GM21717 (cell line): ENCODE results near the gene CNOT9.

Experiments
- ATAC-seq: cut with Tn5 transposase; IDR thresholded peaks from one replicate; pipeline ENCODE4 v1.9.1; 2021; ENCODE audit warnings: mild to moderate bottlenecking, moderate library complexity; ENCODE audit not compliant: unreplicated experiment

The CNOT9 gene

DNA sequence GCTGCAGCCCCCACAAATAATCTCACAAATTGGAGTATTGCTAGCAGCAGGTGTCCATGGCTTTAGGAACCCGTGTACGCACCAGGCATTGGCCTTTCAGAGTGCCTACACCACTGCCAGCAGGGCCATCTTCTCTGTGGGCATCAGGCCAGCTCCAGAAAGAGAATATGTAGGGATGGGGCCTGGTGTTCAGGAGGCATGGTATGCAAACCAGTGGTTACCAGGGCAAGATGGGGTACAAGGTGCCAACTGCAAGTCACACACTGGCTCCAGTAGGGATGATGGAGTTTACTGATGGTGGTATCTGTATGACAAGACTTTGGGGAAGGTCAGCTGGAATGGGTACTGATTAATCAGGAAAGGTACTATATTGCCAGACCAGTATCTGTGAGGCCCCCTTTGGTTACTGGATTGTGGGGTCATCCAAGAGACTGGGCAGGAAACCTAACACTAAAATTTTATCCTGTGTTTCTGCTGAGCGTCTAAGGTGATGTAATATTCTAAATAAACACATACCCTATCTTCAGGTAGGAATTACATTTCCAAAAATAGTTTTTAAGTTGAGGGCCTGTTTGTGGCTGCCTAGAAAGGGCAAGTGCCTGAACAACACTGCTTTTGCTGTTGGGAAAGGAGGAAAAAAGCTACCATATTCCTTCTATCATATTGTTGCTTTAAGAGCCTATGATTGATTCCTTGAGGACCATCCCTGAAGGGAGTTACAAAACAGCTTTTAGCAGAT is 9.0 kb downstream of the CNOT9 start:
- no peak for ATAC-seq

- no peak for ATAC-seq
Observed at GRCh38 chr2:218578272-218578877, 9.7 kb downstream of the CNOT9 start.

- peak; percentile 62 for ATAC-seq
Observed at GRCh38 chr2:218582076-218582475, 13.4 kb downstream of the CNOT9 start.

DNA sequence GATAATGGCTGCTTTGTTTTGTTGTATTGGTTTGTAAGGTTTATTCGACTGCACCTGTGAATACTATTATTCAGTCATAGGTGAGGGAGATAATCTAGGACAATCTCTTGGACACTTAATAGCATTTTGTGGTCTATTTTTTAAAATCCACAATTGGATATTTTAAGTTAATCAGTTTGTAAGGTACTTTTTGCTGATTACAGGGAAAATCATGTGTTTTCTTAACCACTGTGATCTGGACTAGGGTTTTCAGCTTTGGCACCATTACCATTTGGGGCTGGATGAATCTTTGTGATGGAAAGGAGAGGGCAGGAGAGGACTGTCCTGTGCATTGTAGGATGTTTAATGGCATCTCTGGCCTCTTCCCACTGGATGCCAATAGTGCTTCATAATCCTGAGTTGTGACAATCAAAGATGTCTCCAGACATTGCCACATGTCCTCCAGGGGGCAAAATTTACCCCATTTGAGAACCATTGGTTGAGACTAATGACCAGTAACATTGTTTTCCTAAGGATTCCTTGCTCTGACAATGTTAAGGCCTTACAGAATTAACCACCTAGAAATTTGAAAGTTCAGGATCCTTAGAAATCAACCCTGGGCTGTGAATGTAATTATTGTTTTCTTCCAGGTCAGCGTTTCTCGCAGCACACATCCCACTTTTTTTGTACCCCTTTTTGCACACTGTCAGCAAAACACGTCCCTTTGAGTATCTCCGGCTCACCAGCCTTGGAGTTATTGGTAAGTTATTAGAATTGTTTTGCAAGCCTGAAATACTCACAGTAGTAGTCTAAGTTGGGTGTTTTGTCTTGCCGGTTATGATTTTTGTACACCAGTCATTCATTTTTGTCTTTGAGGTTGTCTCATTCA is 15.6 kb downstream of the CNOT9 start:
- ATAC-seq, result no peak

GRCh38 chr2:218585541-218585940 is 16.9 kb downstream of the CNOT9 start:
- ATAC-seq, result no peak

DNA sequence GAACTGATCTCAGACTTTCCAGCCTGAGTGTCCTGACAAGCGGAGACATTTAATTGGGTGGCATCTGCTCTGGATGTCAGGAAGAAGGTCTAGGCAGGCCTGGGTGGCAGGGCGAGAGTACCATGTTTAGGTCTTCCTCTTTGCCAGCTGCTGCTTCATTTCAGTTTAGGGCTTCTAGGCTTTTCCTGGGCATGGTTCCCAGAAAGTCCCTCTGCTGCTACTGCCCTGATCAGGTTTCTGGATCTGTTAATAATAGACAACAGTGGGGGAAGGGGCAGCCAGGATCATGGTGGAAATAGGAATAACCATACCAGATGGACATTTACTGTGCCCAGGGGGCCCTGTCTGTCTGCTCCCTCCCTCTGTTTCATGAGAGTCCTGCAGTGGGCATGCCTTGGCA is 36.8 kb downstream of the CNOT9 start:
- no peak for ATAC-seq

DNA sequence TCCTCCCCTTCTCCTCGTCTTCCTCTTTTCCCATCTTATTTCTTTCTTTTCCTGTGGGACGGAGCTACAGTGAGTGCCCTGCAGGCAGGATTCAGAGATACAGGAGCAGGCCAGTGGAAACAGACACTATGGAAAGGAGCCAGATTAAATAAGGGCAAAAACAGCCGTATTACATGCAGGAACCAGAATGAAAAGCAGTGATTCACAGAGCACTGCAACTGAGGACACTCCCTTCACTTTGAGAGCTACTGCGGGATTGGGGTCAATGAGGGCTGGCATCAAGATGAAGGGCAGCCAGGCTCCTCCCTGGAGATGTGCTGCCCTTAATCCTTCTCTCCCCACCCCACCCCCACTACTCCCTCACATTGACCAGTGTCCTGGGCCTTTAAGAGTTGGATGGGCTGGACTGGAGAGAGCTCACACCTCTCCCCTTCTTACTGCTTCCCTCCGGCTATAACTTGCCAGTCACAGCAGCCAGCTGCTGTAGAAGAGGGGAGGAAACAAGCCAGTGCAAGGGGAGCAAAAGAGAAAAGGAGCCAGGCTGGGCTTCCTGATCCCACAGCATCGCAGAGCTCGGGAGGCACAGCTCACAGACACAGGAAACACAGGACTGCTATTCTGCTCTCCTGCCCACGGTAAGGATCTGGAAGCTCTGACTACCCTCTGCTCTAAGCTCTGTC is 38.9 kb downstream of the CNOT9 start, which contains the start of gene PLCD4:
TSS of gene PLCD4 (plus strand) at position 464 of the 680 bp plus-strand sequence. CDS start 7,841 bp downstream, outside the sequence.
- no peak for ATAC-seq

DNA sequence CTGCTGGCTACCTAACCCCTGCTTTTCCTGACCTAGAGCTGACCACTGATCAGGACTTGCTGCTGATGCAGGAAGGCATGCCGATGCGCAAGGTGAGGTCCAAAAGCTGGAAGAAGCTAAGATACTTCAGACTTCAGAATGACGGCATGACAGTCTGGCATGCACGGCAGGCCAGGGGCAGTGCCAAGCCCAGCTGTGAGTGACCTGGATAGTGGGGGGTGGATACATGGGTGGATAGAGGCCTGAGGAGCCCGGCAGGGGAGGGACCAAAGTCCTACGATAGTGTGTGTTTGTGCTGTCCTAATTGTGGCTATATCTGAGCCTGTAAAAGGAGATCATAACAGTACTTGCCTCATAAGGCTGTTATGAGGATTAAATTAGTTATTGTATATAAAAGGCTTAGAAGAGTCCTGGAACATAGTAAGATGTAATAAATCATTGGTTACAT is 47.3 kb downstream of the CNOT9 start:
- no peak for ATAC-seq

- no peak for ATAC-seq
Observed at GRCh38 chr2:218618102-218618860, 49.6 kb downstream of the CNOT9 start.

DNA sequence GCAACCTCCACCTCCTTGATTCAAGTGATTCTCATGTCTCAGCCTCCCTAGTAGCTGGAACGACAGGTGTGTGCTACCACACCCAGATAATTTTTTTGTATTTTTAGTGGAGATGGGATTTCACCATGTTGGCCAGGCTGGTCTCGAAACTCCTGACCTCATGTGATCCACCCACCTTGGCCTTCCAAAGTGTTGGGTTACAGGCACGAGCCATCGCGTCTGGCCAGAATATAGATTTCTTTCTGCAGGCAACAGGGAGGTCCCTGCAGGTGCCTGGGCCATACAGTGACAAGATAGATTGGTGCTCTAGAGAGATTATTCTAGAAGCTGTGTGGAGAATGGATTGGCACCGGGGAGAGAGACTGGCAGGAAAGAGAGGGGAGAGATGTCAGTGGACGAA is 52.4 kb downstream of the CNOT9 start:
- no peak for ATAC-seq

DNA sequence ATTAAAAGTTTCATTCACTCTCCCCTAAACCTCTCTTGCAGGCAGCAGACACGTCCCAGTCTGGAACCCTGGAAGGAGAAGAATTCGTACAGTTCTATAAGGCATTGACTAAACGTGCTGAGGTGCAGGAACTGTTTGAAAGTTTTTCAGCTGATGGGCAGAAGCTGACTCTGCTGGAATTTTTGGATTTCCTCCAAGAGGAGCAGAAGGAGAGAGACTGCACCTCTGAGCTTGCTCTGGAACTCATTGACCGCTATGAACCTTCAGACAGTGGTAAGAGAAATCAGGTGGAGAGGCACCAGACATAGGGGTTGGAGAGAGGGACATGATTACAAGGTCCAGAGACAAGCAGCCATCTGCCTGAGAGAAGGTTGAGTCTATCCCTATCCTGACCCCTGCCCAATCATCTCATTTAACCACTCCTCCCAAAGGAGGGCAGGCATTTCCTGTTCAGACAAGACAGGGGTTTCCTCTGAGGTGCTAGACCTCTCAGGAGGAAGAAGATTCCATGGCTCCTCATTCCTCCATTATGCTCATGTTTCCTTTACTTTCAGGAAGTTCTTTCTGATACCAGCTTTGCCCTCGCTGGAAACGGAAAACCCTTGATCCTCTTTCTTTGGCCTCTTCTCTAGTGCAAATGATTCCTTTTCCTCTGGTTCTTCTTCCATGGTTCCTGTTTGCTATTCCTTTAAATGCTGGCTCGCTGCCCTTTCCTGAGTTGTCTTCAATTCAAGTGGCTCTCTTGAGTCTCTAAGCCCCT is 54.1 kb downstream of the CNOT9 start:
- ATAC-seq, result no peak

DNA sequence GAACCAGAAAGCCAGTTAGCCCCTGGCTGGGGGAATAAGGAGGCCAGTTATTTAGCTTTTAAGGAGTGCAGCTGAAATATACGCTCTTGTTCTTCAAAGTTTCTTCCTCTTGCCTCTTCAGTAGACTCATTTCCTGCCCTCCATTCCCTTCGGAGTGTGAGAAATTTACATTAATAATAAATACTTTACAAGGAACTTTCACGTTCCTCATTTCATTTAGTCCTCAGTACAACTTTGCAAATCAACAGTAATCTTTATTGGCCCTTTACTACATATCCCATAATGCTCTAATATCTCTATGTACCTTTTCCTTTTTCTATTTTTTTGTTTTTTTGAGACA is 54.7 kb downstream of the CNOT9 start:
- ATAC-seq, result no peak

DNA sequence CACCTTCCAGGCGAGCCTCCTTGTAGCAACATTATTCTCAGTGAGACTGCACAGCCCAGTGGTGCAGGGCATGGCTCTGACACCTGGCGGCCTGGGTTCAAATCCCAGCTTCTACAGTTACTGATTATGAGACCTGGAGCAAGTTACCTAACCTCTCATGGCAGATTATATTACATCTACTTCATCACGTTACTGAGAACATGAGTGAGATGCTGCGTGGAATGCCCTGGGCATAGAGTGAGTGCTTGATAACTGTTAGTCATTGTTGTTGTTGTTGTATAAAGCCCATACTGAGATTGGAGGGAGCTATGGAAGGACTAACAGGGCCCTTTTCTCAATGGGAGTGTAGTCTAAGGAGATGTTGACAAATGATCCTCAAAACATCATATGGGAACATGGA is 57.7 kb downstream of the CNOT9 start:
- no peak for ATAC-seq

GRCh38 chr2:218627939-218628338 is 59.3 kb downstream of the CNOT9 start:
- no peak for ATAC-seq

DNA sequence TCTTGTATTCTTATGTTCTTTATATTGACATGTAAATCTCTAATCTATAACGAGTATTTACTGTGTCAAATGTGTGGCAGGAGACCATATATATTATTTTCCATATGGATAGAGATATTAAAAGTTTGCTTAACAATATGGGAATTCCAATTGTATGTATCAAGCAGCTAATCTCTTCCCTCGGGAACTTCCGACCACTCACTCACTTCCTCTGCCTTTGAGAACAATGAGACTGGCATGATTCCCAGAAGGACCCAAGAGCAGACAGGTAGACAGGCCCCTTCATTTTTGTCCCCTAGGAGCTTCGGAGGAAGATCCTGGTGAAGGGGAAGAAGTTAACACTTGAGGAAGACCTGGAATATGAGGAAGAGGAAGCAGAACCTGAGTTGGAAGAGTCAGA is 63.2 kb downstream of the CNOT9 start:
- ATAC-seq, result no peak

DNA sequence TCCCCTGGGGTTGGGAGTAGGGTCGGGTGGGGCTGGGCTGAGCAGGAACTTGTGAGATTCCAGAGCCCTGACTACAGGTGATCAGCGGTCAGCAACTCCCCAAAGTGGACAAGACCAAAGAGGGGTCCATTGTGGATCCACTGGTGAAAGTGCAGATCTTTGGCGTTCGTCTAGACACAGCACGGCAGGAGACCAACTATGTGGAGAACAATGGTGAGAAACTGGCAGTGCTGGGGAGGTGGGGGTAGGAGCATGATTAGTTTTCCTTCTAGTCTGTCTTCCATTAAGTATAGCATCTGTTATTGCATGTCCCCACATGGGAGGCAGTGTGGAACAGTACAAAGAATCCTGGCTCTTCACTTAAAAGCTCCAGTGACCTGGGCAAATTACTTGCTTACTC is 67.1 kb downstream of the CNOT9 start:
- ATAC-seq, result no peak

- no peak for ATAC-seq
Observed at GRCh38 chr2:218638372-218638771, 69.7 kb downstream of the CNOT9 start.

- no peak for ATAC-seq
Observed at GRCh38 chr2:218642121-218642656, 73.5 kb downstream of the CNOT9 start.

DNA sequence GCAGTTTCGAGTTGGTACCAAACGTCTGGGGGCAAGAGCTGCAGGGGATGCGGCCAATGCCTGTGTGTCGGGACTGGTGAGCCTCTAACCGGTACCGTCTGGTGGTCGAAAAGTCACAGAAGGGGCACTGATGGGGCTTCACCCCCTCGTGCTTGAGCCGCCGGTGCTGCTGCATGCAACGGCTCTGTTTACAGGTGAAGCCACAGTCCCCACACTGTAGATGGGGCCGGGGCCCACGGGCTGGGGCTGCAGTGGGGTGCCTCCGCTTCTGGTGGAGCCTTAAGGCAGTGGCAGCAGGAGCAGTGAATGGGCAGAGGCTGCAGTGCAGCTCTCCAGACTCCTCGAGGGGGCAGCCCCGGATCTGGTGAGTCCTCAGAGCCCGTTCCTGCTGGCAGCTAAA is 74.1 kb downstream of the CNOT9 start:
- ATAC-seq, result no peak
